ENCODE data around the gene CNGA3.

GRCh38 chr2:98416383-98417159, 70.3 kb downstream of the CNGA3 start:
- no peak for TF ChIP-seq EZH2 (IDR thresholded peaks at IDR 0.05; ENCODE audit: insufficient read depth, poor library complexity, severe bottlenecking)
- TF ChIP-seq EZH2phosphoT487 (IDR thresholded peaks at IDR 0.05; ENCODE audit: insufficient read depth, low read depth) = no peak
